ENCODE measurements around the gene ZYX. TPM values are rescaled to one million over a fixed set of nuclear protein-coding genes. Genes with fewer than 3 reads are reported as not detected.

Gene ZYX
- total and polyA plus RNA-seq, 2 of the 13 experiments (the other 11 are each of a cell fraction or from before 2014, with no cell fraction given), result 9.9 to 13.7 TPM

DNA sequence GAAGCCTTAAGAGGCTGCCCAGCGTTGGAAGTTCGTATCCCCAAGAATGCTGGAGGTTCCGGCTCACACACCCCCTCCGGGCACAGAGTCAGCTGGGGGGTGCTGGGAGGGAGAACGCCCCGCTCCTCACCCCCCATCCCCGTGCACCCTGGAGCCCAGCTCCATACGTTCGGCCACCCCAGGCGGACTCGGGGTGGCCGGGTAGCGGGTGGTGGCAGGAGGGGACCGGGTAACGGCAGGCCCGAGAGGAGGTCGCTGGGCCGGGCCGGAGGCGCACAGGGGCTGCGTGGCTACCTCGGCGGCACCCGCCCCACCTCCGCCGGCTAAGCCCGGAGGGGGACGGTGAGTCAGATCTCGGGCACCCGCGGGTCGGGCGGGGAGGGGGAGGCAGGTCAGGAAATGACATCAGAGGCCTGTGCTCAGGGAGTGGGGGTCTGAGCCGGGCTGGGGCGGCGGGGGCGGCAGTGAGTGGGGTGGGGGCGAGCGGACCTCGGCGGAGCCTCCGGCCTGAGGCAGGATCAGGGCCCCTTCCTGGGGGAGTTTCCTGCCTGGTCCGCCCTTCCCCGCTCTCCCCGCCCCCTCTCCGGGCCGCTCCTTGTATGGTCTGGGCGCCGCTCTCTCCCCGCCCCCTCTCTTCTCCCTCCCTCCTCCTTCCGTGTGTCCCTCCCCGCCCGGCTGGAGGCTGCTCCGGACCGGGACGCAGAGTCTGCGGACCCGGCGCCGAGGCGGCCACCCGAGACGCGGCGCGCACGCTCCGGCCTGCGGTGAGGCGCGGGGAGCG is at the start of gene ZYX (continued):
- TF ChIP-seq ZNF552 (CRISPR knock-in tag; IDR thresholded peaks at IDR 0.05; ENCODE audit: borderline replicate concordance) (no peak), ZNF567 (CRISPR knock-in tag; IDR thresholded peaks at IDR 0.05; ENCODE audit: borderline replicate concordance) (0 out of 2 replicates have a peak, but pooled peaks have one; percentile 54), UBTF (CRISPR knock-in tag; IDR thresholded peaks at IDR 0.05) (peak; percentile 94), ELF3 (CRISPR knock-in tag; IDR thresholded peaks at IDR 0.05) (peak; percentile 32; the same call in 1 of the 2 replicates), POLR2A (IDR thresholded peaks at IDR 0.05; ENCODE audit: insufficient read depth in 1 of 2, low read depth in 2 of 2, low read length in 2 of 2) (peak; percentile 32 to 62; a peak in 3 of 4 replicates), KMT2B (CRISPR knock-in tag; IDR thresholded peaks at IDR 0.05) (no peak), ZNF253 (CRISPR knock-in tag; IDR thresholded peaks at IDR 0.05; ENCODE audit: borderline replicate concordance) (no peak), ZNF350 (CRISPR knock-in tag; IDR thresholded peaks at IDR 0.05; ENCODE audit: borderline replicate concordance, low read depth) (peak; percentile 61; the same call in 1 of the 2 replicates), MTA1 (CRISPR knock-in tag; IDR thresholded peaks at IDR 0.05; ENCODE audit: borderline replicate concordance) (peak; percentile 9; the same call in 1 of the 2 replicates), CENPX (CRISPR knock-in tag; IDR thresholded peaks at IDR 0.05) (0 out of 2 replicates have a peak, but pooled peaks have one; percentile 32), SMARCE1 (IDR thresholded peaks at IDR 0.05; ENCODE audit: borderline replicate concordance) (no peak), ZNF660 (CRISPR knock-in tag; IDR thresholded peaks at IDR 0.05; ENCODE audit: borderline replicate concordance, low read depth) (no peak), SCMH1 (CRISPR knock-in tag; IDR thresholded peaks at IDR 0.05; ENCODE audit: borderline replicate concordance) (no peak), YY1 (IDR thresholded peaks at IDR 0.05; ENCODE audit: insufficient read depth, insufficient replicate concordance, low read depth, low read length) (peak; percentile 19), RXRB (CRISPR knock-in tag; IDR thresholded peaks at IDR 0.05; ENCODE audit: borderline replicate concordance) (0 out of 2 replicates have a peak, but pooled peaks have one; percentile 3), ISL2 (CRISPR knock-in tag; IDR thresholded peaks at IDR 0.05) (0 out of 2 replicates have a peak, but pooled peaks have one; percentile 35), GTF2F1 (IDR thresholded peaks at IDR 0.05; ENCODE audit: low read length) (no peak), ZNF362 (CRISPR knock-in tag; IDR thresholded peaks at IDR 0.05; ENCODE audit: borderline replicate concordance) (no peak), ZNF282 (IDR thresholded peaks at IDR 0.05; ENCODE audit: partially characterized antibody) (no peak), RARG (CRISPR knock-in tag; IDR thresholded peaks at IDR 0.05; ENCODE audit: low read depth) (no peak), ZNF788 (CRISPR knock-in tag; IDR thresholded peaks at IDR 0.05; ENCODE audit: borderline replicate concordance) (0 out of 2 replicates have a peak, but pooled peaks have one; percentile 18)
- TF ChIP-seq, protein P1, sequence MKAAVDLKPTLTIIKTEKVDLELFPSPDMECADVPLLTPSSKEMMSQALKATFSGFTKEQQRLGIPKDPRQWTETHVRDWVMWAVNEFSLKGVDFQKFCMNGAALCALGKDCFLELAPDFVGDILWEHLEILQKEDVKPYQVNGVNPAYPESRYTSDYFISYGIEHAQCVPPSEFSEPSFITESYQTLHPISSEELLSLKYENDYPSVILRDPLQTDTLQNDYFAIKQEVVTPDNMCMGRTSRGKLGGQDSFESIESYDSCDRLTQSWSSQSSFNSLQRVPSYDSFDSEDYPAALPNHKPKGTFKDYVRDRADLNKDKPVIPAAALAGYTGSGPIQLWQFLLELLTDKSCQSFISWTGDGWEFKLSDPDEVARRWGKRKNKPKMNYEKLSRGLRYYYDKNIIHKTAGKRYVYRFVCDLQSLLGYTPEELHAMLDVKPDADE (CRISPR knock-in tag; IDR thresholded peaks at IDR 0.05), result no peak
- TF ChIP-seq, protein P2, sequence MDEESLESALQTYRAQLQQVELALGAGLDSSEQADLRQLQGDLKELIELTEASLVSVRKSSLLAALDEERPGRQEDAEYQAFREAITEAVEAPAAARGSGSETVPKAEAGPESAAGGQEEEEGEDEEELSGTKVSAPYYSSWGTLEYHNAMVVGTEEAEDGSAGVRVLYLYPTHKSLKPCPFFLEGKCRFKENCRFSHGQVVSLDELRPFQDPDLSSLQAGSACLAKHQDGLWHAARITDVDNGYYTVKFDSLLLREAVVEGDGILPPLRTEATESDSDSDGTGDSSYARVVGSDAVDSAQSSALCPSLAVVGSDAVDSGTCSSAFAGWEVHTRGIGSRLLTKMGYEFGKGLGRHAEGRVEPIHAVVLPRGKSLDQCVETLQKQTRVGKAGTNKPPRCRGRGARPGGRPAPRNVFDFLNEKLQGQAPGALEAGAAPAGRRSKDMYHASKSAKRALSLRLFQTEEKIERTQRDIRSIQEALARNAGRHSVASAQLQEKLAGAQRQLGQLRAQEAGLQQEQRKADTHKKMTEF (CRISPR knock-in tag; IDR thresholded peaks at IDR 0.05), result peak; percentile 75

All from HepG2 (cell line).